Esophagus squamous epithelium (tissue), 4 donors: ENCODE data around the gene ARHGEF37.

ENCODE experiments used
- CTCF ChIP-seq, 6 experiments: fragments of 450-650 bp in 4 of 6; fragments of 200-600 bp in 2 of 6; sonication (generic) in 2 of 6; IDR thresholded peaks; one replicate each; pipeline ENCODE4 v1.5.1; 2016 to 2019; ENCODE audit warnings: antibody characterized with exemption in 6 of 6, mild to moderate bottlenecking in 4 of 6, moderate library complexity in 4 of 6
- POLR2A ChIP-seq, 4 donors: fragments of 450-650 bp; IDR thresholded peaks; one replicate each; pipeline ENCODE4 v1.6.1; 2017; ENCODE audit warnings: antibody characterized with exemption in 4 of 4, mild to moderate bottlenecking in 4 of 4, moderate library complexity in 3 of 4

- TF ChIP-seq CTCF (IDR thresholded peaks at IDR 0.05) (peak in 5 of 6 experiments; percentile 62 to 90 (median 67)), POLR2A (IDR thresholded peaks at IDR 0.05) (no peak)
Measured at GRCh38 chr5:149656576-149657182, 75.4 kb downstream of the ARHGEF37 start.
